SK-N-SH treated with all-trans-retinoic acid at 6 μM for 48 hours (cell line): ENCODE results near the gene MMAB.

Source experiments
- ATAC-seq: fragments of 200-7000 bp; cut with Tn5 transposase; 3 replicates; pipeline ENCODE4 v1.9.1; 2020; ENCODE audit warnings: mild to moderate bottlenecking, moderate library complexity
- ARNTL ChIP-seq: fragments of 450-650 bp; formaldehyde crosslinking; IDR thresholded peaks from 2 replicates; pipeline ENCODE4 v1.5.0; 2020; ENCODE audit warnings: low read depth, mild to moderate bottlenecking, moderate library complexity, borderline replicate concordance
- BACH2 ChIP-seq: fragments of 250-450 bp; sonication (Bioruptor Pico); IDR thresholded peaks from 2 replicates; pipeline ENCODE4 v1.9.0; 2021; ENCODE audit warnings: mild to moderate bottlenecking, borderline replicate concordance
- CSDC2 ChIP-seq: fragments of 250-450 bp; sonication (Bioruptor Pico); IDR thresholded peaks from 2 replicates; pipeline ENCODE4 v1.5.0; 2020; ENCODE audit warnings: mild to moderate bottlenecking, moderate library complexity
- ESRRG ChIP-seq: fragments of 250-450 bp; sonication (Bioruptor Pico); IDR thresholded peaks from 2 replicates; pipeline ENCODE4 v1.6.1; 2021; ENCODE audit warnings: mild to moderate bottlenecking
- GLIS3 ChIP-seq: fragments of 250-450 bp; sonication (Bioruptor Pico); IDR thresholded peaks from 2 replicates; pipeline ENCODE4 v1.5.0; 2020; ENCODE audit warnings: mild to moderate bottlenecking, moderate library complexity
- ISL1 ChIP-seq: fragments of 250-450 bp; sonication (Bioruptor Pico); IDR thresholded peaks from 2 replicates; pipeline ENCODE4 v2.1.2; 2022; ENCODE audit warnings: mild to moderate bottlenecking, moderate library complexity
- OSR1 ChIP-seq: fragments of 250-450 bp; sonication (Bioruptor Pico); IDR thresholded peaks from 2 replicates; pipeline ENCODE4 v1.8.0; 2022; ENCODE audit warnings: moderate library complexity, mild to moderate bottlenecking, inconsistent platforms
- PPARA ChIP-seq: fragments of 250-450 bp; sonication (Bioruptor Pico); IDR thresholded peaks from 2 replicates; pipeline ENCODE4 v1.5.0; 2020; ENCODE audit warnings: mild to moderate bottlenecking, borderline replicate concordance
- RARB ChIP-seq: fragments of 250-450 bp; sonication (Bioruptor Pico); IDR thresholded peaks from 2 replicates; pipeline ENCODE4 v1.8.0; 2021; ENCODE audit warnings: mild to moderate bottlenecking, moderate library complexity
- SNAI2 ChIP-seq: fragments of 250-450 bp; sonication (Bioruptor Pico); IDR thresholded peaks from 2 replicates; pipeline ENCODE4 v1.5.0; 2020; ENCODE audit warnings: mild to moderate bottlenecking, moderate library complexity
- TCF4 ChIP-seq: fragments of 250-450 bp; sonication (Bioruptor Pico); IDR thresholded peaks from 2 replicates; pipeline ENCODE4 v1.8.0; 2021; ENCODE audit warnings: mild to moderate bottlenecking, moderate library complexity, borderline replicate concordance
- TOX ChIP-seq: fragments of 250-450 bp; sonication (Bioruptor Pico); IDR thresholded peaks from 2 replicates; pipeline ENCODE4 v1.8.0; 2021; ENCODE audit warnings: mild to moderate bottlenecking, moderate library complexity, borderline replicate concordance
- ZC3H10 ChIP-seq: fragments of 250-450 bp; sonication (Bioruptor Pico); IDR thresholded peaks from 2 replicates; pipeline ENCODE4 v1.5.1; 2021; ENCODE audit warnings: mild to moderate bottlenecking, moderate library complexity
- ZFP3 ChIP-seq: fragments of 250-450 bp; sonication (Bioruptor Pico); IDR thresholded peaks from 2 replicates; pipeline ENCODE4 v1.5.0; 2020; ENCODE audit warnings: mild to moderate bottlenecking, moderate library complexity
- ZFP30 ChIP-seq: fragments of 450-650 bp; formaldehyde crosslinking; IDR thresholded peaks from 2 replicates; pipeline ENCODE4 v1.5.0; 2022; ENCODE audit warnings: mild to moderate bottlenecking, moderate library complexity
- ZNF565 ChIP-seq: fragments of 450-650 bp; formaldehyde crosslinking; conservative IDR thresholded peaks from 2 replicates; pipeline ENCODE4 v1.5.0; 2020; ENCODE audit warnings: low read depth, mild to moderate bottlenecking, moderate library complexity
- ZNF70 ChIP-seq: fragments of 450-650 bp; formaldehyde crosslinking; IDR thresholded peaks from 2 replicates; pipeline ENCODE4 v1.5.0; 2020; ENCODE audit warnings: mild to moderate bottlenecking, moderate library complexity
- ZNF8 ChIP-seq: fragments of 450-650 bp; formaldehyde crosslinking; IDR thresholded peaks from 2 replicates; pipeline ENCODE4 v1.5.0; 2020; ENCODE audit warnings: mild to moderate bottlenecking, moderate library complexity
- TF ChIP-seq, protein P1 (sequence below): fragments of 250-450 bp; sonication (Bioruptor Pico); IDR thresholded peaks from 2 replicates; pipeline ENCODE4 v1.5.1; 2020; ENCODE audit warnings: low read depth, mild to moderate bottlenecking, moderate library complexity
- TF ChIP-seq, protein P2 (sequence below): fragments of 250-450 bp; sonication (Bioruptor Pico); IDR thresholded peaks from 2 replicates; pipeline ENCODE4 v1.5.0; 2020; ENCODE audit warnings: mild to moderate bottlenecking, moderate library complexity
- TF ChIP-seq, protein P3 (sequence below): fragments of 250-450 bp; sonication (Bioruptor Pico); IDR thresholded peaks from 2 replicates; pipeline ENCODE4 v1.8.0; 2021; ENCODE audit warnings: low read depth, mild to moderate bottlenecking, moderate library complexity, borderline replicate concordance
- TF ChIP-seq, protein P4 (sequence below): fragments of 250-450 bp; sonication (Bioruptor Pico); IDR thresholded peaks from 2 replicates; pipeline ENCODE4 v1.8.0; 2020; ENCODE audit warnings: mild to moderate bottlenecking, moderate library complexity, borderline replicate concordance
- TF ChIP-seq, protein P5 (sequence below): fragments of 250-450 bp; sonication (Bioruptor Pico); IDR thresholded peaks from 2 replicates; pipeline ENCODE4 v1.5.1; 2021; ENCODE audit warnings: mild to moderate bottlenecking, moderate library complexity

MMAB gene

DNA sequence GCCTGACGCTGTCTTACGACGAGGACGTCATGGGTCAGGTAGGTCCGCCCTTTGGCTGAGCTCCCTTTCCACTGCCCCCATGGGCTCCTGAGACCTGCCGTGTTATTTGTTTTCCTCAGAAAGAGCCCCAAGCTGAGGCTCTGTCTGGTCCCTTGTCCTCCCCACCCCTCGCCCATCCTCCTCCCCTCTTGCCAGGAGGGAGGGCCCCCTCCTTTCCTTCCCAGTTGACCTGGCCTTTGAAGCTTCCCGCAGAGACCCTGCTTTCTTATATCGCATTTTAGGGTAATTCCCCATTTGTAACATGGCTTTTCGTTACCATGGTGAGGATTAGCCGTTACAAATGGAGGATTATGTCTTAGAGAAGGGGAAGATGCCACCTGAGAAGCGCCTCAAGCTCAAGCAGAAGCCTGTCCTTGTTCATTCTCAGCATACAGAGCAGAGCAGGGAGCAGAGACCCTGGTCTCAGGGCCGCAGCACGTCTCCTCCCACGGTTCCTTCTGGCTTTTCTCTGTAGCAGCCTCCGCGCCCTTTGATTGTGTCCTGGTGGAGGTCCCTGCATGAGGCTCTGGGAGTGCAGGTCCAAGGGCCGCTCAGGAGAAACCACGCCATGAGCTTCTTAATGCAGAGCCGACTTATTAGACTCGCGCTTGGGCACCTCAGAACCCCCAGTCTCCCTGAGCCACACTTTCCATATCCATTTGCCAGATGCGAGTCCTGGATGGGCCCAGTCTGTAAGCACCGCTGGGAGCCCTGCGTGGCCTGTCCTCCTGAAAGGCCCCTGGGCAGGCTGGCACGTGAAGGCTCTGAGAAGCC, 48.6 kb downstream of the MMAB start:
- TF ChIP-seq PPARA (CRISPR knock-in tag), result no peak
- TF ChIP-seq ARNTL (CRISPR knock-in tag), result no peak
- TF ChIP-seq ZFP30, result no peak
- TF ChIP-seq, protein P1, sequence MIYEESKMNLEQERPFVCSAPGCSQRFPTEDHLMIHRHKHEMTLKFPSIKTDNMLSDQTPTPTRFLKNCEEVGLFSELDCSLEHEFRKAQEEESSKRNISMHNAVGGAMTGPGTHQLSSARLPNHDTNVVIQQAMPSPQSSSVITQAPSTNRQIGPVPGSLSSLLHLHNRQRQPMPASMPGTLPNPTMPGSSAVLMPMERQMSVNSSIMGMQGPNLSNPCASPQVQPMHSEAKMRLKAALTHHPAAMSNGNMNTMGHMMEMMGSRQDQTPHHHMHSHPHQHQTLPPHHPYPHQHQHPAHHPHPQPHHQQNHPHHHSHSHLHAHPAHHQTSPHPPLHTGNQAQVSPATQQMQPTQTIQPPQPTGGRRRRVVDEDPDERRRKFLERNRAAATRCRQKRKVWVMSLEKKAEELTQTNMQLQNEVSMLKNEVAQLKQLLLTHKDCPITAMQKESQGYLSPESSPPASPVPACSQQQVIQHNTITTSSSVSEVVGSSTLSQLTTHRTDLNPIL (CRISPR knock-in tag), result no peak
- TF ChIP-seq, protein P2, sequence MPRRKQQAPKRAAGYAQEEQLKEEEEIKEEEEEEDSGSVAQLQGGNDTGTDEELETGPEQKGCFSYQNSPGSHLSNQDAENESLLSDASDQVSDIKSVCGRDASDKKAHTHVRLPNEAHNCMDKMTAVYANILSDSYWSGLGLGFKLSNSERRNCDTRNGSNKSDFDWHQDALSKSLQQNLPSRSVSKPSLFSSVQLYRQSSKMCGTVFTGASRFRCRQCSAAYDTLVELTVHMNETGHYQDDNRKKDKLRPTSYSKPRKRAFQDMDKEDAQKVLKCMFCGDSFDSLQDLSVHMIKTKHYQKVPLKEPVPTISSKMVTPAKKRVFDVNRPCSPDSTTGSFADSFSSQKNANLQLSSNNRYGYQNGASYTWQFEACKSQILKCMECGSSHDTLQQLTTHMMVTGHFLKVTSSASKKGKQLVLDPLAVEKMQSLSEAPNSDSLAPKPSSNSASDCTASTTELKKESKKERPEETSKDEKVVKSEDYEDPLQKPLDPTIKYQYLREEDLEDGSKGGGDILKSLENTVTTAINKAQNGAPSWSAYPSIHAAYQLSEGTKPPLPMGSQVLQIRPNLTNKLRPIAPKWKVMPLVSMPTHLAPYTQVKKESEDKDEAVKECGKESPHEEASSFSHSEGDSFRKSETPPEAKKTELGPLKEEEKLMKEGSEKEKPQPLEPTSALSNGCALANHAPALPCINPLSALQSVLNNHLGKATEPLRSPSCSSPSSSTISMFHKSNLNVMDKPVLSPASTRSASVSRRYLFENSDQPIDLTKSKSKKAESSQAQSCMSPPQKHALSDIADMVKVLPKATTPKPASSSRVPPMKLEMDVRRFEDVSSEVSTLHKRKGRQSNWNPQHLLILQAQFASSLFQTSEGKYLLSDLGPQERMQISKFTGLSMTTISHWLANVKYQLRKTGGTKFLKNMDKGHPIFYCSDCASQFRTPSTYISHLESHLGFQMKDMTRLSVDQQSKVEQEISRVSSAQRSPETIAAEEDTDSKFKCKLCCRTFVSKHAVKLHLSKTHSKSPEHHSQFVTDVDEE (CRISPR knock-in tag), result no peak
- TF ChIP-seq CSDC2, result no peak
- no peak for TF ChIP-seq RARB (CRISPR knock-in tag)
- TF ChIP-seq SNAI2 (CRISPR knock-in tag), result no peak
- TF ChIP-seq BACH2 (CRISPR knock-in tag), result no peak
- TF ChIP-seq, protein P3, sequence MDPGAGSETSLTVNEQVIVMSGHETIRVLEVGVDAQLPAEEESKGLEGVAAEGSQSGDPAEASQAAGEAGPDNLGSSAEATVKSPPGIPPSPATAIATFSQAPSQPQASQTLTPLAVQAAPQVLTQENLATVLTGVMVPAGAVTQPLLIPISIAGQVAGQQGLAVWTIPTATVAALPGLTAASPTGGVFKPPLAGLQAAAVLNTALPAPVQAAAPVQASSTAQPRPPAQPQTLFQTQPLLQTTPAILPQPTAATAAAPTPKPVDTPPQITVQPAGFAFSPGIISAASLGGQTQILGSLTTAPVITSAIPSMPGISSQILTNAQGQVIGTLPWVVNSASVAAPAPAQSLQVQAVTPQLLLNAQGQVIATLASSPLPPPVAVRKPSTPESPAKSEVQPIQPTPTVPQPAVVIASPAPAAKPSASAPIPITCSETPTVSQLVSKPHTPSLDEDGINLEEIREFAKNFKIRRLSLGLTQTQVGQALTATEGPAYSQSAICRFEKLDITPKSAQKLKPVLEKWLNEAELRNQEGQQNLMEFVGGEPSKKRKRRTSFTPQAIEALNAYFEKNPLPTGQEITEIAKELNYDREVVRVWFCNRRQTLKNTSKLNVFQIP, result no peak
- no peak for TF ChIP-seq TCF4
- no peak for TF ChIP-seq OSR1
- TF ChIP-seq TOX, result no peak
- TF ChIP-seq ZC3H10 (CRISPR knock-in tag), result no peak
- TF ChIP-seq, protein P4, sequence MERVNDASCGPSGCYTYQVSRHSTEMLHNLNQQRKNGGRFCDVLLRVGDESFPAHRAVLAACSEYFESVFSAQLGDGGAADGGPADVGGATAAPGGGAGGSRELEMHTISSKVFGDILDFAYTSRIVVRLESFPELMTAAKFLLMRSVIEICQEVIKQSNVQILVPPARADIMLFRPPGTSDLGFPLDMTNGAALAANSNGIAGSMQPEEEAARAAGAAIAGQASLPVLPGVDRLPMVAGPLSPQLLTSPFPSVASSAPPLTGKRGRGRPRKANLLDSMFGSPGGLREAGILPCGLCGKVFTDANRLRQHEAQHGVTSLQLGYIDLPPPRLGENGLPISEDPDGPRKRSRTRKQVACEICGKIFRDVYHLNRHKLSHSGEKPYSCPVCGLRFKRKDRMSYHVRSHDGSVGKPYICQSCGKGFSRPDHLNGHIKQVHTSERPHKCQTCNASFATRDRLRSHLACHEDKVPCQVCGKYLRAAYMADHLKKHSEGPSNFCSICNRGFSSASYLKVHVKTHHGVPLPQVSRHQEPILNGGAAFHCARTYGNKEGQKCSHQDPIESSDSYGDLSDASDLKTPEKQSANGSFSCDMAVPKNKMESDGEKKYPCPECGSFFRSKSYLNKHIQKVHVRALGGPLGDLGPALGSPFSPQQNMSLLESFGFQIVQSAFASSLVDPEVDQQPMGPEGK (CRISPR knock-in tag), result no peak
- ATAC-seq, result no peak

DNA sequence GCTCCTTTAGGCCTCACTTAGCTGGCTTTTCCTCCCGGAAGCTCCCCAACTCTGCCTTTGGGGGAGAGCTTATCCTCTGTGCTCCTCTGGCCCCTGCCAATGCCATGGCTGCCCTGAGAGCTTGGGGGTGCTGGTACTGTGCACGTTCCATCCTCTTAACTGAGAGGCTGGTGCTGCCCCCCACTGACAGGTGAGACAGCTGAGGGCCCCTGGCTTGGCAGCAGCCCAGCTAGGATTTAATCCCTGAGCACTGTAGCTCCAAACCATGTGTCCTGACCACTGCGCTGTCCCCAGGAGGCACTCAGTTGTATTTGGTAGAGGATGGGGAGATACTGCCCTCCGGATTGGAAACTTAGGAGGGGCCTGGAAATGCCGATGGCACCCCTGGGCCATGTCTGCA, 49.8 kb downstream of the MMAB start:
- no peak for ATAC-seq

More for the DNA sequence above, 49.8 kb downstream of the MMAB start:
- no peak for TF ChIP-seq GLIS3 (CRISPR knock-in tag)
- TF ChIP-seq ARNTL (CRISPR knock-in tag), result no peak
- TF ChIP-seq, protein P1 (CRISPR knock-in tag), result no peak
- TF ChIP-seq ZFP30, result no peak
- TF ChIP-seq ESRRG (CRISPR knock-in tag), result no peak
- TF ChIP-seq, protein P2 (CRISPR knock-in tag), result no peak
- TF ChIP-seq CSDC2, result no peak
- TF ChIP-seq, protein P4 (CRISPR knock-in tag), result no peak
- no peak for TF ChIP-seq ZNF8
- no peak for TF ChIP-seq SNAI2 (CRISPR knock-in tag)
- TF ChIP-seq RARB (CRISPR knock-in tag), result no peak
- no peak for TF ChIP-seq BACH2 (CRISPR knock-in tag)
- TF ChIP-seq ZNF70 (CRISPR knock-in tag), result no peak
- TF ChIP-seq, protein P5, sequence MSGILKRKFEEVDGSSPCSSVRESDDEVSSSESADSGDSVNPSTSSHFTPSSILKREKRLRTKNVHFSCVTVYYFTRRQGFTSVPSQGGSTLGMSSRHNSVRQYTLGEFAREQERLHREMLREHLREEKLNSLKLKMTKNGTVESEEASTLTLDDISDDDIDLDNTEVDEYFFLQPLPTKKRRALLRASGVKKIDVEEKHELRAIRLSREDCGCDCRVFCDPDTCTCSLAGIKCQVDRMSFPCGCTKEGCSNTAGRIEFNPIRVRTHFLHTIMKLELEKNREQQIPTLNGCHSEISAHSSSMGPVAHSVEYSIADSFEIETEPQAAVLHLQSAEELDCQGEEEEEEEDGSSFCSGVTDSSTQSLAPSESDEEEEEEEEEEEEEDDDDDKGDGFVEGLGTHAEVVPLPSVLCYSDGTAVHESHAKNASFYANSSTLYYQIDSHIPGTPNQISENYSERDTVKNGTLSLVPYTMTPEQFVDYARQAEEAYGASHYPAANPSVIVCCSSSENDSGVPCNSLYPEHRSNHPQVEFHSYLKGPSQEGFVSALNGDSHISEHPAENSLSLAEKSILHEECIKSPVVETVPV (CRISPR knock-in tag), result no peak
- no peak for TF ChIP-seq PPARA (CRISPR knock-in tag)
- no peak for TF ChIP-seq TOX
- no peak for TF ChIP-seq OSR1
- no peak for TF ChIP-seq ZFP3 (CRISPR knock-in tag)
- TF ChIP-seq ISL1 (CRISPR knock-in tag), result no peak
- no peak for TF ChIP-seq ZNF565 (CRISPR knock-in tag)
